ENCODE measurements around the gene RETREG1.

The RETREG1 gene

DNA sequence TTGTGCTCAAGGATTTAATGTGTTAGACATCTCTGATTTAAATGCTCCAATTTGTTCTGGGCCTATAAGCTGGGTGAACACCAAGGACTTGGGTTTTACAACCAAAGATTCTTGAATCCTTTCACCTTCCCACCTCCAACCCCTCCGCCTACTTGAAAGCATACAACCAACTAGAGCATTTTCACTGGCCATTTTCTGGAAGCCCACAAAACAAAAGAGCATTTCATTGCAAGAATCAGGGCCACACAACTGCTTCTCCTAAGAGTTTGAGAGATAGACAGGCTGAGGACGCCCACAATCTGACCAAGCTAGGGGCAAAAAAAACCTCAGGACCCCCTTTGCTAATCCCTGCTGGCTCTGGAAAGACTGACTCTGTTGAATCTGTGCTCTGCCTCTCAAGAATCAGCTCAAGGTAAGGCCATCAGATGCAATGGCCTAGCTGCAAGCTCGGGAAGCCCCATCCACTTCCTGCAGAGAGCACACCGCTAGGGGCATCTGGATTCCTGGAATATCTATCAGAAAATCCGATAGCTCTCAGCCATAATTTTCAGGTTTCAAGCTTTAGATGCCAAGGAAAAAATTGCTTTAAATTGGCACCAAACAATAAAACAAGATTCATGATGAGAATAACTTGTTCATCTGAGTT lies 57.7 kb downstream of the RETREG1 start:
- no peaks in the 10 kb centered on the region for H3K4me1 ChIP-seq (ENCODE audit: low read length)
- no peaks in the 10 kb centered on the region for H3K36me3 ChIP-seq (replicated peaks; ENCODE audit: insufficient read depth, low read length)
- no peak for TF ChIP-seq EZH2 (optimal IDR thresholded peaks at IDR 0.05; ENCODE audit: low read depth, low read length)
- TF ChIP-seq EZH2phosphoT487 (IDR thresholded peaks at IDR 0.05; ENCODE audit: low read length), result no peak
- TF ChIP-seq, protein P1, sequence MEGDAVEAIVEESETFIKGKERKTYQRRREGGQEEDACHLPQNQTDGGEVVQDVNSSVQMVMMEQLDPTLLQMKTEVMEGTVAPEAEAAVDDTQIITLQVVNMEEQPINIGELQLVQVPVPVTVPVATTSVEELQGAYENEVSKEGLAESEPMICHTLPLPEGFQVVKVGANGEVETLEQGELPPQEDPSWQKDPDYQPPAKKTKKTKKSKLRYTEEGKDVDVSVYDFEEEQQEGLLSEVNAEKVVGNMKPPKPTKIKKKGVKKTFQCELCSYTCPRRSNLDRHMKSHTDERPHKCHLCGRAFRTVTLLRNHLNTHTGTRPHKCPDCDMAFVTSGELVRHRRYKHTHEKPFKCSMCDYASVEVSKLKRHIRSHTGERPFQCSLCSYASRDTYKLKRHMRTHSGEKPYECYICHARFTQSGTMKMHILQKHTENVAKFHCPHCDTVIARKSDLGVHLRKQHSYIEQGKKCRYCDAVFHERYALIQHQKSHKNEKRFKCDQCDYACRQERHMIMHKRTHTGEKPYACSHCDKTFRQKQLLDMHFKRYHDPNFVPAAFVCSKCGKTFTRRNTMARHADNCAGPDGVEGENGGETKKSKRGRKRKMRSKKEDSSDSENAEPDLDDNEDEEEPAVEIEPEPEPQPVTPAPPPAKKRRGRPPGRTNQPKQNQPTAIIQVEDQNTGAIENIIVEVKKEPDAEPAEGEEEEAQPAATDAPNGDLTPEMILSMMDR (IDR thresholded peaks at IDR 0.05; ENCODE audit: low read length), result no peak
- H3K79me2 ChIP-seq (ENCODE audit: low read length), result no peaks in the 10 kb centered on the region
- no peak for DNase-seq
- H3K27ac ChIP-seq (ENCODE audit: low read length), result no peak overlapping the region
- H2AFZ ChIP-seq (ENCODE audit: low read length), result no peak overlapping the region
- H3K9me3 ChIP-seq (replicated peaks; ENCODE audit: insufficient read depth, low read length), result no peaks in the 10 kb centered on the region
- no peak overlapping the region for H3K4me3 ChIP-seq (ENCODE audit: low read length)
- no peak overlapping the region for H3K9ac ChIP-seq (ENCODE audit: low read length)
- no peaks in the 10 kb centered on the region for H3K9me2 ChIP-seq (replicated peaks; ENCODE audit: insufficient read depth, low read length)
- H3K27me3 ChIP-seq (replicated peaks; ENCODE audit: insufficient read depth, low read length), result no peaks in the 10 kb centered on the region
- H4K20me1 ChIP-seq (ENCODE audit: insufficient read depth, low read length), result no peaks in the 10 kb centered on the region
- no peaks in the 10 kb centered on the region for H3F3A ChIP-seq (ENCODE audit: insufficient read depth, low read length)
- H3K4me2 ChIP-seq (ENCODE audit: low read depth, low read length), result no peak overlapping the region

DNA sequence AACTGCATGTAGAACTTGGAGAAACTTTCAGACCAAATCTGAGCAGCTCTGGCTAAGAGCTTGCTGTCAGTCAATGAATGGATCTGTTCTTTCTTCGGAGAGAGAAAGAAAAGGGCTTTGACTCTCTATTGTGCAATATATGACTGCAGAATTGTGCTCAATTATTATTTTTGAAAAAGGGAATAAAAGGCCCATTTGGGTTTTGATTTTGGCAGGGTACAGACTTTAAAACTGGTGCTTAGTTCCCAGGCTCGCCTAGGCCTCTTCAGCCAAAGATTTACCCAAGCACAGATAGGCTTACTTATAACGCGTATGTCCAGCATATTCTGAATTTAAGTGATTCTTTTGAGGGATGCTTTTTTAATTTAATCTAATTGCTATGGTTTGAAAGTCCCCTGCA lies 59.3 kb downstream of the RETREG1 start:
- Histone ChIP-seq H3K9me3 (replicated peaks; ENCODE audit: insufficient read depth, low read length) (no peaks in the 10 kb centered on the region), H3K9ac (ENCODE audit: low read length) (no peak overlapping the region), H3K4me1 (ENCODE audit: low read length) (no peaks in the 10 kb centered on the region), H3K9me2 (replicated peaks; ENCODE audit: insufficient read depth, low read length) (no peaks in the 10 kb centered on the region), H3K4me2 (ENCODE audit: low read depth, low read length) (no peak overlapping the region), H2AFZ (ENCODE audit: low read length) (no peak overlapping the region), H3K4me3 (ENCODE audit: low read length) (no peak overlapping the region), H3K79me2 (ENCODE audit: low read length) (no peaks in the 10 kb centered on the region), H3K27ac (ENCODE audit: low read length) (no peak overlapping the region), H3K36me3 (replicated peaks; ENCODE audit: insufficient read depth, low read length) (no peaks in the 10 kb centered on the region), H3F3A (ENCODE audit: insufficient read depth, low read length) (no peaks in the 10 kb centered on the region), H3K27me3 (replicated peaks; ENCODE audit: insufficient read depth, low read length) (no peaks in the 10 kb centered on the region), H4K20me1 (ENCODE audit: insufficient read depth, low read length) (no peaks in the 10 kb centered on the region)
- TF ChIP-seq EZH2 (optimal IDR thresholded peaks at IDR 0.05; ENCODE audit: low read depth, low read length) (no peak), EZH2phosphoT487 (IDR thresholded peaks at IDR 0.05; ENCODE audit: low read length) (no peak)
- TF ChIP-seq, protein P1 (IDR thresholded peaks at IDR 0.05; ENCODE audit: low read length), result no peak
- no peak for DNase-seq

DNA sequence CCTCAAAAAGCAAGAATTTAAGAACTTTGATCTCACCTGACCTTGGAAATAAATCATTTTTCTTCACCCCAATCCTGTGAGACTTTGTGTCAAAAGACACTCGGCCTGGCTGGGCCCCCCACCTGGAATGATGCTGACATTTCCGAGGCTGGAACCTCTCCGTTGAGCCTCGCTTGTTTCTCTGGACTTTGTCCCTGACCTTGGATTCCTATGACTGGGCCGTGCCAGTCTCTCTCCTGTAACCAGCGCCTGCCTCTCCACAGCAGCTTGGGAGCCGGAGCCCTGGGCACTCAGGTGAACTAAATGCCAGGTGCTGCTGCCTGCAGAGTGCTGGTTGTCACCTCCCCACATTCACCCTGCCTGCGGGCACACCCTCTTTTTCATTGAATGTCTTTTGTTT lies 62.7 kb downstream of the RETREG1 start:
- no peak for TF ChIP-seq EZH2 (optimal IDR thresholded peaks at IDR 0.05; ENCODE audit: low read depth, low read length)
- TF ChIP-seq, protein P1 (IDR thresholded peaks at IDR 0.05; ENCODE audit: low read length), result no peak
- TF ChIP-seq EZH2phosphoT487 (IDR thresholded peaks at IDR 0.05; ENCODE audit: low read length), result no peak
- H3K4me2 ChIP-seq (ENCODE audit: low read depth, low read length), result no peak overlapping the region
- H3K9me2 ChIP-seq (replicated peaks; ENCODE audit: insufficient read depth, low read length), result no peaks in the 10 kb centered on the region
- H3K9ac ChIP-seq (ENCODE audit: low read length), result no peak overlapping the region
- no peaks in the 10 kb centered on the region for H3K36me3 ChIP-seq (replicated peaks; ENCODE audit: insufficient read depth, low read length)
- no peaks in the 10 kb centered on the region for H3K4me1 ChIP-seq (ENCODE audit: low read length)
- no peaks in the 10 kb centered on the region for H3F3A ChIP-seq (ENCODE audit: insufficient read depth, low read length)
- no peaks in the 10 kb centered on the region for H4K20me1 ChIP-seq (ENCODE audit: insufficient read depth, low read length)
- H3K27ac ChIP-seq (ENCODE audit: low read length), result no peak overlapping the region
- no peaks in the 10 kb centered on the region for H3K9me3 ChIP-seq (replicated peaks; ENCODE audit: insufficient read depth, low read length)
- no peak overlapping the region for H2AFZ ChIP-seq (ENCODE audit: low read length)
- no peak for DNase-seq
- no peaks in the 10 kb centered on the region for H3K27me3 ChIP-seq (replicated peaks; ENCODE audit: insufficient read depth, low read length)
- no peaks in the 10 kb centered on the region for H3K79me2 ChIP-seq (ENCODE audit: low read length)
- no peak overlapping the region for H3K4me3 ChIP-seq (ENCODE audit: low read length)
